Hematopoietic multipotent progenitor cell treated with erythropoietin and hydrocortisone succinate and interleukin-3 and kit ligand, for 6 days (in vitro differentiated cells): ENCODE results near the gene PLIN1.
"Not testable (repeated sequence)": the region's sequence is repeated elsewhere in the genome, so short reads cannot be mapped to it uniquely, and the experiment has no call there.

ENCODE experiments used
- DNase-seq: peaks from one replicate; pipeline ENCODE4 v3.0.0-alpha.2; 2015

Gene PLIN1, protein sequence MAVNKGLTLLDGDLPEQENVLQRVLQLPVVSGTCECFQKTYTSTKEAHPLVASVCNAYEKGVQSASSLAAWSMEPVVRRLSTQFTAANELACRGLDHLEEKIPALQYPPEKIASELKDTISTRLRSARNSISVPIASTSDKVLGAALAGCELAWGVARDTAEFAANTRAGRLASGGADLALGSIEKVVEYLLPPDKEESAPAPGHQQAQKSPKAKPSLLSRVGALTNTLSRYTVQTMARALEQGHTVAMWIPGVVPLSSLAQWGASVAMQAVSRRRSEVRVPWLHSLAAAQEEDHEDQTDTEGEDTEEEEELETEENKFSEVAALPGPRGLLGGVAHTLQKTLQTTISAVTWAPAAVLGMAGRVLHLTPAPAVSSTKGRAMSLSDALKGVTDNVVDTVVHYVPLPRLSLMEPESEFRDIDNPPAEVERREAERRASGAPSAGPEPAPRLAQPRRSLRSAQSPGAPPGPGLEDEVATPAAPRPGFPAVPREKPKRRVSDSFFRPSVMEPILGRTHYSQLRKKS

DNA sequence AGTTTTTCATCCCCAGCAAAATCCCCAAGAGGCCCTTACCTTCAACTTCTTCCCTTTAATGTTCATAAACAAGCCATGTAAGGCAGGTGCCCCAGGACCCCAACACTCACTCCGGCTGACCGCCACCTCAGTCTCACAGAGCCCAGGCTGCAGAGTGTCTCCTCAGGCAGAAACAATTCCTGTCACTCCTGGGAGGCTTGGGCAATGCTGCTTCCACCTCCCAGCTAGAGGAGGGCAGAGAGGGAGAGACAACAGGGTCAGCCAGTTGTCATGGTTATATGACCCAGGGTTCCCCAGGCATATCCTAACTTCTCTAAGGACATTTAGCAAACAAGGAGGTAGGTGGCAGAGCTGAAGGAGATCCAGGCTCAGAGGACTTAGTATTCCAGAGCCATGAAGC, at the start of gene PLIN1:
TSS of gene PLIN1 (minus strand) at position 156 of the 400 bp plus-strand sequence. CDS start 1,878 bp downstream, outside the sequence.
- DNase-seq: no peak

DNA sequence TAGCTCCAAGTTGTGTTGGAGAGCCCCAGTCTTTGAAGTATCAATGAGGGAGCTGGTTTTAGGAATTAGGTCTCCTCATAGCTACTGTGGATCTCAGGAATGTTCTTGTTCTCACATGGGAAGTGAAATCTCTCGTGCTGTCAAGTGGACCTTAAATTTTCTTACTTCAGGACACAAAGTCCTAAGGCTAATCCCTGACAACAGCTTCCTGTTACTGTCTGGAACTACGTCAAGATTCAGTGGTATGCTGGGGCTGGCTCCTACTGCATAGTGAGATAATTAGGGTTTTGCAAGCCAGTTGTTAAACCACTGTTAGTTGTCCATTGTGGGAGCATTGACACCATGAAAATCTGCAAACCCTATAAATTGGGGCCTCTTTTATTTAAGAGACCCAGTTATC, 49.1 kb upstream of the PLIN1 start:
- DNase-seq: no peak

DNA sequence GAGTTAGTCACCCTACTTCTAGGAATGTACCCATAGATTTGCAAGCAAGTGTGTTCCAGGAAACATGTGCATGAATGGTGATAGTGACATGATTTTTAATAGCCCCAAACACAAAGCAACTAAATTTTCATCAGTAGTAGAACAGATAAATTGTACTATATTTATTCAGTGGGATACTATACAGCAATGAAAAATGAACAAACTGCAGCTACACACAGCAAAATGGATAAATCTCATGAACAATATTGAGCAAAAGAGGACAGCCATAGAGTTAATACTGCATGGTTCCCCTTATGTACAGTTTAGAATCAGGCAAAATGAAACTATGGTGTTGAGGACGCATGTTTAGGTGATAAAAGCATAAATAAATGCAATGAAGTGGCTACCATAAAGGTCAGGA, 45.9 kb upstream of the PLIN1 start:
- DNase-seq: no peak

DNA sequence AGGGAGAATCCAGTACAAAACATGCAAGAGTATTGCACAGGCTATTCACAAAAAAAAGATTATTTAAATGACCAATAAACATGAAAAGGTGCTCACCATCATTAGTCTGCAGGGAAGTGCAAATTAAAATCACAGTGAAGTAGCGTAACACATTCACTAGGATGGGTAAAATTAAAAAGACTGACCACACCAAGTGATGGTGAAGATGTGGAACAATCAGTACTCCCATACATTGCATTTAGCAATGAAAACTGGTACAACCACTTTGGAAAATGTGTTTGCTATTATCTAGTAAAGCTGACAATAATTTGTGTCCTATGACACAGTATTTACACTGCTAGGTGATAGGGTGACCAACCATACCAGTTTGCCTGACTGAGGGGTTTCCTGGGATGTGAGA, 45.5 kb upstream of the PLIN1 start:
- DNase-seq: no peak

DNA sequence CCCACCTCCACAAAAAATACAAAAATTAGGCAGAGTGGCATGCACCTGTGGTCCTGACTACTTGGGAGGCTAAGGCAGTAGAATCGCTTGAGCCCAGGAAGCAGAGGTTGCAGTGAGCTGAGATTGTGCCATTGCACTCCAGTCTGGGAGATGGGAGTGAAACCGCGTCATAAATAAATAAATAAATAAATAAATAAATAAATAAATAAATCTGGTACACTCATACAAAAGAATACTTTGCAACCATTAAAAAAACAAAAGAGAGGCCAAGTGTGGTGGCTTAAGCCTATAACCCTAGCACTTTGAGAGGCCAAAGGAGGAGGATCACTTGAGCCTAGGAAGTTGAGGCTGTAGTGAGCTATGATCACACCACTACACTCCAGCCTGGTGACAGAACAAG, 43.9 kb upstream of the PLIN1 start:
- no peak for DNase-seq

DNA sequence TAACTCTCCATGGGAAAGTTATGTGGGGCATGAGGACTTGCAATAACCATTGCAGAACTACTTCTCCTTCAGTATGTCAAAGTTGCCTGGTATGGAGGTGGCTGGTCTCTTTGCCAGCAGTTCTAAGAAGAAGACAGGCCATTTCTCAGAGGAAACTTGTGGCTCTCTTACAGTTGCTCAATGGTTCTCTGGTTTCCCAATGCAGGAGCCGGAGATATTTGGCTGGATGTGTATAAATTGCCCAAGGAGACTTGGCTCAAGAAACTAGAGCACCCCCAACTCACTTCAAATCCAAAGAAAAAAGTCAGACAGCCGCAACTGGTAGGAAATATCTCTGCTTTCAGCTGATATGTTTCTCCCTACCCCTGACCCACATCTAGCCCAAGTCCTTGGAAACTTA, 35.6 kb upstream of the PLIN1 start:
- peak; percentile 29 for DNase-seq

DNA sequence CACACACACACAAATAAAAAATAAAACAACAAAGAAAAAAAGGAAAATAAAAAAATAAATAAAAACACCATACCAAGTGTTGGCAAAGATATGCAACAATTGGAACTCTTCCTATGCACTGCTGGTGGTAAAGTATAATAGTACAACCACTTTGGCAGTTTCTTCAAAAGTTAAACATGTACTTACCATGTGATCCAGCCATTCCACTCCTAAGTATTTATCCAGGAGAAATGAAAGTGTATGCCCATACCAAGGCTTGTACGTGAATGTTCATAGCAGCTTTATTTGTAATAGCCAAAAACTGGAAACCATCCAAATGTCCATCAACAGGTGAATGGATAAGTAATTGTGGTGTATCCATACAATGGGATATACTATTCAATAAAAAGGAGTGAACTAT, 28.4 kb upstream of the PLIN1 start:
- DNase-seq: no peak

DNA sequence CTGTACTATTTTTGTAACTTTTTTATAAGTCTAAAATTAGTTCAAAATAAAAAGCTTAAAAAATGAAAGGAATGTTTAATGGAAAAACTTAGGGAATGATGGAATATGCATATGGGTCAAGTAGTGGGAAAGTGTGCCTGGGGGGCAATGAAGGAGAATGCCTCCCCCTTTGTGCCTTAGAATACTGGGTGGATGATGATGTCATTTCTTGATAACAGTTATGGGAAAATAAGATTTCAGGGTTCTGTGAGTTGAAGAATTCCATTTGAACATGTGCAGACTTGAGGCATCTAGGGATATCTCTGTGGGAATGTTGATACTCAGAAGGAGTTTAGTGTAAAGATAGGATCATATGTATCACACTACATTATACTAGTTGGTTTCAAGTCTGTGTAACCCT, 25.2 kb upstream of the PLIN1 start:
- no peak for DNase-seq

DNA sequence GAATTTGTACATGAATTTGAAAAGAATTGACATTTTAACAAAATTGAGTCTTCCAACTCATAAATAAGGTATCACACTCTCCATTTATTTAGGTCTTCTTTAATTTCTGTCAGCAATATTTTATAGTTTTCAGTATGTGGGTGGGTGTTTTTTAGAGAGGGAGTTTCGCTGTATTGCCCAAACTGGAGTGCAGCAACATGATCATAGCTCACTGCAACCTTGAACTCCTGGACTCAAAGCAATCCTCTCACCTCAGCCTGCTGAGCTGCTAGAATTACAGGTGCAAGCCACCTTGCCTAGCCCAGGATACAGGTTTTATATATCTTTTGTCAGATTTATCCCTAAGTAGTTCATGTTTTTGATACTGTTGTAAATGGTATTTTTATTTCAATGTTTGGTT, 16.0 kb upstream of the PLIN1 start:
- DNase-seq: no peak

DNA sequence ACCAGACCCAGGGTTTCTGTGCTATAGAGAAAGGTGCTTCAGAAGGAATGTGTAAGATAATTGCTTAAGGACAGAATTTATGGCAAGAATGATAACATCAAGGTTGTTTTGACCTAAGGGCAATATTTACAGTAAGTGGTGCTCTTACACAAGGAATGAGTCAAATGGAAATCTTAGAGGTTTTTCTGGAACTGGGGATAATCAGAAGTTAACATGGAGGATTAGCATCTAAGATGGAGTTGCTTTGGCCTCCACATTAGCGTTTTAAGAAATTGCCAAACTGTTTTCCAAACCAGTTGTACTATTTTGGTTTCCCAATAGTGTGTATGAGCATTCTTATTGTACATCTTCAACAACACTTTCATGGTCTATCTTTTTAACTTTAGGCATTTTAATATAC, 14.5 kb upstream of the PLIN1 start:
- no peak for DNase-seq

DNA sequence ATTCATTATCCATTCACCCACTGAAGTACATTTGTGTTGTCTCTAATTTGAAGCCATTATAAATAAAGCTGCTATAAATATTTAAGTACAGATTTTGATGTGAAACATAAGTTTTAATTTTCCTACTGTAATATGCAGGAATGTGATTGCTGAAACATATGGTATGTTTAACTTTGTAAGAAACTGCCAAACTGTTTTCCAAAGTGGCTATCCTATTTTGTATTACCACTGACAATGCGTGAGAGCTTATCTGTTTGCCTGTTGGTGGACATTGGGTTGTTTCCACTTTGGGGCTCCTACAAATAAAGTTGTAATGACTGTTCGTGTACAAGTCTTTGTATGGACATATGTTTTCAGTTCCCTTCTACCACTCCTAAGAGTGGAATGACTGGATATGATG, 13.9 kb upstream of the PLIN1 start:
- no peak for DNase-seq

DNA sequence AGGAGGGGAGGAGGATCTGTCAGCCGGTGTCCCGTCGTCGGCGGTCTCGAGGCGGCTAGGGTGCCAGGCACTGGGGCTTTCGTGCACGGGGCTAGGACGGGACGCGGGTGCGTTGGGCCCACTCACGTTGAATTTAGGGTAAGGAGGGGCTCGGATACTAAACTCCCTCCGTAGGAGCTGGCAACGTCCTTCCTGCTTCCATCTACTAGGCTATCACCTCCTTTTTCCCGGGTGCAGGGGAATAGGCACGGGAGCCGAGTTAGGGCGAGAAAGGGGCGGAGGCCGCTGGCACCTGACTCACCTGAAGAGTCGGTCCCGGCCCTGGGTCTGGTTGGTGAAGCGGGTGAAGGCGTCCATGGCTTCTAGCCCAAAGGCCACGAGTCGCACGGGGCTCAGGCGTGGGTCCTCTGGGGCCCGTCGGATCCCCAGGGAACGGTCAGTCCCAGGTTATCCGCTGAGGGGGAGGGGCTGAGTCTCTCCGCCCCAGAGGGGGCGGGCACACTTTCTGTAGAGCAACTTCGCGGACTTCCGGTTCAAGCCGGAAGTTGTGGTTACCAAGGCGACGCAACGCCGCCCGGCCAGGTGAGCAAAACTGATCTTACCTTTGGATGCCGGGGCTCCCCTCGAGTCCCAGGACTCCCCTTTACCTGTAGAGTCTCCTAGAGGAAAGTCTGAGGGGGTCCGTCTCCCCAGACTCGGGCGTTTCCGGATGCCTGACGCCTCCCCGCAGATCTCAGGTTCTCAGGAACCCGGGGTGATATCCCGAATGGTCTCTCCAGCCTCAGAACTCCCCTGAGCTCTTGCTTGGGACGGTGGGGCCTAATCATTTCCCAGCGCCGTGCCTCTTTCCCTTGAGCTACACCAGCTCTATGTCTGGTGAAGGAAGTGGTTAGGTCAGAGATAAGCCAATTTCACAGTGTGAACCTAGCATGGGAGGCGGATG, 11.4 kb upstream of the PLIN1 start, which contains the start of the genes PEX11A and WDR93:
TSS of gene PEX11A (minus strand) at position 479 of the 943 bp plus-strand sequence. CDS start at position 357, 122 bp downstream.
TSS of gene WDR93 (plus strand) at position 536 of the 943 bp plus-strand sequence. CDS start 10,936 bp downstream, outside the sequence.
- peak; percentile 90 for DNase-seq

DNA sequence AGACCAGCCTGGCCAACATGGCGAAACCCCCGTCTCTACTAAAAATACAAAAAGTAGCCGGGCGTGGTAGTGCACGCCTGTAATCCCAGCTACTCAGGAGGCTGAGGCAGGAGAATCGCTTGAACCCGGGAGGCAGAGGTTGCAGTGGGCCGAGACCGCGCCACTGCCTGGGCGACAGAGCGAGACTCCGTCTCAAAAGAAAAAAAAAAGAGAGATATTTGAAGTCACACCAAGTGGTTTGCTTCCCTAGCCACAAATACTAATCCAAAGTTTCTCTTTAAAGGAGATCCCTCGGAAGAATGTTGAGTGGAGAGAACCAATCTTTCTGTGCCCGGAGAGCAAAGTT, 10.7 kb upstream of the PLIN1 start:
- DNase-seq: not testable (repeated sequence)

DNA sequence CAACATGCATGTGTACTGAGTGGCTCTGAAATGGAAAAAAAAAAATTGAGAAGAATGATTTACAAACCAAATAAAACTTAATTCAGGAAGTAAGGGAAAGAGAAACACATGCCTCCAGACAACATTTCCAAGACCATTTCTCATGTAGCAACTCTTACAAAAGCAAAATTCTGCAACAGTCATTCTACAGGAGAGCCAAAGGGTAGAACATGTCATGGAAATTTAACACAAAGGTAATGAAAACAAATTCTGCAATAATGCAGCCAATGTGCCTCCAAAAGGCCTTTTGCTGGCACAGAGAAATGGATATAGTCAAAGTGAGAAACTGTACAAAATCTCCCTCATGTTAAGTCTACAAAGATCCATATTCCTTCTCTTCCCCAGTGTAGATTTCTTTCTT, 7.4 kb upstream of the PLIN1 start:
- no peak for DNase-seq

DNA sequence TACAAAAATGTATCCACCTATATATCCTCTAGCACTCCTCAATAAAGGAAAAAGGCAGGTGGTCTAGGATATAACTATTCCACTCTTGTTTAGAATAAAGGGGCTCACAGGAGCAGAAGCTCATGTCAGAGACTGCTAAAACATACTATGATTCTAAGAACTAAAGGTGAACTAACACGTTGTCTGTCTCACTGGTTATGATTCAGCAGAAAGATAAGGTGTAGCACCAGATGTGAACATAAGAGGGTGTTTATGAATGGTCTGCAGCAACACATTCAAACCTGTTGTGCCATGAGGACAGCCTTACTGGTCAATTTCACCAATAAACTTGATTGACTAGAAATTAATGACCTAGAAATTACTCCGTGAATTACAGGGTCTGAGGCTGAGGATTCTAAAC, 6.8 kb upstream of the PLIN1 start:
- DNase-seq: no peak

DNA sequence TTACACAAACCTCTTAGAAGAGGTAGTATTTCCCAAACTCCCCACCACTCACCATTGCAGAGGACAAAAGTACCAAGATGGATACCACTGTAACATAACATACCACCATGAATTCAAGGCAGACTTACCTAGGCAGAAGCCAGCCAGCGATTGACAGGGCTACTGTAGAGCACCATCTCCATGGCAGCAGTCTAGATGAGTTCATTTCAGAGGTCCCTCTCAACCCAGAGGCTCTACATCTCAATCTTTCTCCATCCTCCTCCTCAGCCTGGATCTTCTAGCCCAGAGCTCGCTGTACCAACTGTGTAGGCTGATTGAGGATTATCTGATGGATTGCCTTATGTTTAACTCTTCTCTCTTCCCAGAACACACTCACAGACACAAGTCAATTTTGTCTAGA, 2.0 kb upstream of the PLIN1 start:
- no peak for DNase-seq

DNA sequence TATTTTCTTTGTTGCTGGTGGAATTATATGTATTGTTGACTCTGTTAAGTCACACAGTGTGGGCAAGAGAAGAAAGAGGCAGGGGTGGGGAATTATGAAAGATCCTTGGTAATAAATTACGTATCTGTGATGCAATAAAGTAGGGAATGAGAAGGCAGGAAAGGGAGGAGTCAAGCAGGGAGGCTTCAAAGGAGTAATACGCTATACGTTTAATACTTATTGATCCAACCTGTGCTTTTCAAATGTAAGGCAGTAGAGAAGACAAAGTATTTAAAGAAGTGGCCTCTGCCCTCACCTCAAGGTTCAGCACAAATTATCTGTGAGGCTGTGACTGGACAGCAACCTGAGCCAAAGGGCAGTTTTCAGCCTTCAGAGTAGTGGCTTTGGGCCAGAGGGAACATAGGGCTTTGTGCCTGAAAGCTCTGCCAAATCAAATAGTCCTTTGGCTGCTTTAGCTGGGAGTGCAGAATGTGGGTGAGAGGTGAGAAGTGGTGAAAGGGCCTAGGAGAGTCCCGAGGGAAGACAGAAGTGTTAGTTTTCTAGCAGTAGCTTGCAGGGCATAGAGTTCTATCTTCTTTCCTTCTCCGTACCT, 1.2 kb upstream of the PLIN1 start:
- DNase-seq: no peak

DNA sequence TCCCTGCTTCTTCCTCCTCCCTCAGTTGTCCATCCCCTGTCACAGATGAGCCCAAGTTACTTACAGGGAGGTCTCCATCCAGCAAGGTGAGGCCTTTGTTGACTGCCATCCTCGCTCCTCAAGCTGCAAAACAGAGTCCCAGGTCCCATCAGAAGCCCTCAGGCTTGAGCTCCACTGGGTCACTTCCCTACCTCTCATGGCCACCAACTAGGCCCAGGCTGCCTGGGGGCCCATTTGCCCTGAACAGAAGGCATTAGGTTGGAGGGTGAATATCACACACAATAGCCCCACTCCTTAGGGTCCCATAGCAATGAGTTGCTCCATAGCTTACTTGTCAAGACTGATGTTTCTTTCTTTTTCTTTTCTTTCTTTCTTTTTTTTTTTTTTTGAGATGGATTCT, 1.8 kb downstream of the PLIN1 start:
- no peak for DNase-seq

DNA sequence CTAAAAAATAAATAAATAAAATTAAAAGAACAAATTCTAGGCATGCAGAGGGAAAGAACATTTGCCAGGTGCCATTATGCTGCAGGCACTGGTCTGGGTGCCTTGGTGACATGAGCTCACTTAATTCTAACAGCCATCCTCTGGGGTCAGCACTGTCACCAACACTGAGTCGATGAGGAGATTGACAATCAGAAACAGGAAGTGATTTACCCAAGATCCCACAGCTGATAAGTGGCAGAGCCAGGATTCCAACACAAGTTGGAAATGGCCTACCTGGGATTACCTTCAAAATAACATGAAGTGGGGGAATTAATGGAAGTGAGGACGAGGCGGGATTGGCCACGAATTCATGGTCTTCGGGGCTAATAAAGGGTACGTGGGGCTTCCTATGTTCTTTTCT, 3.6 kb downstream of the PLIN1 start:
- no peak for DNase-seq

DNA sequence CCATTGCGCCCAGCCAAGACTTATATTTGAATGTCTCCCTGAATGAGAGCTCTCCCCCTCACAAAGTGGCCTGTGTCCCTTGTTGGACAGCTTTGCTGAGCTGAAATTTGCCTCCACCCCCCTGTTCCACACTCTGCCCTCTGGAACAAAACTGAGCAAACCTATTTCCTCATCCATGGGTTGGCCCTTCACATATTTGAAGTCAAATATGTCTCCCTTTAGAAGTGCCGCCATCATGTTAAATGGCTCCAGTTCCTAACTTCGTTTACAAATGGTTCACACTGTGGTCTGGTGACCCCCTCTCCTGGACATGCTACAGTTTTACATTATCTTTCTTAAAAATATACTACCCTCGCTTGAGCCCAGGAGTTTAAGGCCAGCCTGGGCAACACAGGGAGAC, 4.6 kb downstream of the PLIN1 start:
- no peak for DNase-seq

DNA sequence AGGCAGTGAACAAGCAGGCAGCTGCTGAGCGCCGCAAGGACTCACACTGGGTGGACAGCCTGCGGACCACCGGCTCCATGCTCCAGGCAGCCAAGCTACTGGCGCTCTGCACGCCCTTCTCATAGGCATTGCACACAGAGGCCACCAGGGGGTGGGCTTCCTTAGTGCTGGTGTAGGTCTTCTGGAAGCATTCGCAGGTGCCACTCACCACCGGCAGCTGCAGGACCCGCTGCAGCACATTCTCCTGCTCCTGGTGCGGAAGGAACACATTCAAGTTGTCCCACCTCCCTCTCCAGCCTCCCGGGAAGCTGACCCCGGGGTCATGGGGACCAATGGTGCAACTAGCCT, 6.0 kb downstream of the PLIN1 start:
- DNase-seq: peak; percentile 78

DNA sequence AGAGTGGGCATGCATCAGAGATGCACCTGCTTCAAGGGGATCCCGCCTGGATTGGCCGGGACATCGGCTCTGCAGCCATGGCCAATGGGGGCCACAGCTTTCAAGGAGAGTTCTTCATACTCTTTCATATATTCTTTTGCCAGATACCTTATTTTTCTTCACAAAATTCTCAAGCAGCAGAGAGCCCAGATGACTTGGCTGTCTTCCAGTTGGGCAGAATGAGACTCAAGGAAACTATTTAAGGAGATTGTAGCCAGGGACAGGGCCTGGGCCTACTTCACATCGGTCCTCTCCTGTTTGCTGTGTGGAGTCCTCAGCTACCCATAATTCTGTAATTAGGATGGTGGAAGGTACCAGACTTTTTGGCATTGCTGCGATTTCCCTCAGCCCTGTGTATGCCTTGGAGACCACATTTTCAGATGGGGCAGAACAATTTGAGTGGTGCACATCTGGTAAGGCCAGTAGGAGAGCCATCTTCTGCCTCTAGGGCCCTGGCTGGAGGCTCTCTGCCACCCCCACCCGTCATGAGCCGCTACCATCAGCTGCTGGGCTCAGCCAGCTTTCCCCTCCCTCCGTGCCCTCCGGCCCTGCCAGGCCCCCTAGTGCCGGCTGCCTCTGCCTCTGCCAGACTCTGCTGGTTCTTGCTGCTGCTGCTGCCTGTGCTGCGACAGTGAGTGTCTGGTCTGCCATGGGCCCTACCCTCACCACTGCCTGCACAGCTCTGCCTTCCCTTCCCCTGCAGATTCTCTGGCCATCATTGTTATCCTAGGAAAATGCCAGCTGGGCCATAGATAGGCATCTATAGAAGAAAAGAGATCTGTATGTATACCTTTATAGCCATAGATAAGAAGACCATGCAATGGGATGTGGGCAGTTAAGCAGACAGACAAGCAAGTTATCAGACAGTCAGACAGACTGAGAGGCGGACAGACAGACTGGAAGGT, 6.7 kb downstream of the PLIN1 start:
- DNase-seq: no peak
